ENCODE results near the gene TLCD3A. TPM values are rescaled to one million over a fixed set of nuclear protein-coding genes. Genes with fewer than 3 reads are reported as not detected.

The TLCD3A gene
- total and polyA plus RNA-seq, 10 of the 15 experiments (the other 5 are each of a cell fraction or from before 2014, with no cell fraction given) = 2.9 to 29.7 (median 17.8) TPM

DNA sequence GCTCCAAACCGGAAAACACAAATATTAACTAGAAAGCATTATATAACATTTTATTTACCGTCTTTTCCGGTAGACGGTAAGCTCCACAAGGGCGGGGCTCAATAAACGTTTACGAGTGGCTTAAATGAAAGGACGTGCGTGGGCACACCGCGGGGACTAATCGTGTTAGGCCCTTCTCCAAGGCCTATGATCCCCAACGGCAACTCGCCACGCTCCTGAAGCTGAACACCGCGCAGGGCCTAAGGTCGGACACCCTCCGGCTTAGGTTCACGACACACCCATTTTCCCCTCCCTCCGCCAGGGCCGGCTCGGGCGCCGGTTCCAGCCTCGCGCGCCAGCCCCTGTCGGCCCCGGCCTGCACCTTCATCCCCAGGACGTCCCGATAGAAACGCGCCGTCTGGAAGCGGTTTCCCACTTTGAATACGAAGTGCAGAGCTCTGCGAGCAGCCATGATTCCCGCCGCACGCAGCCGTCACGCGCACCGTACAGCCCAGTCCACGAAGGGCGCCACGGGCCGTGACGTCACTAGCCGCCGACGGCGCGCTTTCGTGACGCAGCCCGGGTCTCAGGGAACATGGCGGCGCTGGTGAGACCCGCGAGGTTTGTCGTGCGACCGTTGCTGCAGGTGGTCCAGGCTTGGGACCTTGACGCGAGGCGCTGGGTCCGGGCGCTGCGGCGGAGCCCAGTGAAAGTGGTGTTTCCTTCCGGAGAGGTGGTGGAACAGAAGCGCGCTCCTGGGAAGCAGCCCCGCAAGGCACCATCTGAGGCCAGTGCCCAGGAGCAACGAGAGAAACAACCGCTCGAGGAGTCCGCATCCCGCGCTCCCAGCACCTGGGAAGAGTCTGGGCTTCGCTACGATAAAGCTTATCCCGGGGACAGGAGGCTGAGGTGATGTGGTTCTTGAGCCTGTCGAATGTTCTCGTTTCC is 49.7 kb downstream of the TLCD3A start, which contains the start of the genes GLOD4 and MRM3 (continued):
- 0 out of 4 replicates have a peak, but pooled peaks of 1 of the 2 experiments have one; percentile 20 for TF ChIP-seq CEBPB (IDR thresholded peaks at IDR 0.05; ENCODE audit: borderline replicate concordance in 1 of 2, low read depth in 2 of 2, low read length in 2 of 2)
- no peak for TF ChIP-seq EZH2 (IDR thresholded peaks at IDR 0.05; ENCODE audit: borderline replicate concordance, control insufficient read depth, low read depth, low read length)
- TF ChIP-seq ZSCAN29 (IDR thresholded peaks at IDR 0.05) = no peak
- no peak for TF ChIP-seq SUPT20H (IDR thresholded peaks at IDR 0.05; ENCODE audit: borderline replicate concordance, control insufficient read depth, low read depth, low read length)
- peak; percentile 97 for TF ChIP-seq MXI1 (IDR thresholded peaks at IDR 0.05; ENCODE audit: low read depth, low read length)
- TF ChIP-seq TAF1 (IDR thresholded peaks at IDR 0.05; ENCODE audit: borderline replicate concordance, low read depth, low read length) = peak; percentile 92
- TF ChIP-seq FOS (IDR thresholded peaks at IDR 0.05; ENCODE audit: borderline replicate concordance, extremely low read depth, insufficient read length) = no peak
- peak; percentile 89 for TF ChIP-seq RELA (IDR thresholded peaks at IDR 0.05; ENCODE audit: borderline replicate concordance, partially characterized antibody)
- peak; percentile 60; the same call in 1 of the 2 replicates for TF ChIP-seq FOXK2 (IDR thresholded peaks at IDR 0.05)
- peak; percentile 100 for TF ChIP-seq CREM (IDR thresholded peaks at IDR 0.05; ENCODE audit: low read depth)
- TF ChIP-seq RUNX3 (IDR thresholded peaks at IDR 0.05; ENCODE audit: low read length) = peak; percentile 60
- TF ChIP-seq, protein P1, sequence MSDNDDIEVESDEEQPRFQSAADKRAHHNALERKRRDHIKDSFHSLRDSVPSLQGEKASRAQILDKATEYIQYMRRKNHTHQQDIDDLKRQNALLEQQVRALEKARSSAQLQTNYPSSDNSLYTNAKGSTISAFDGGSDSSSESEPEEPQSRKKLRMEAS (IDR thresholded peaks at IDR 0.05; ENCODE audit: low read depth, low read length) = peak; percentile 93
- no peak for TF ChIP-seq RAD21 (IDR thresholded peaks at IDR 0.05; ENCODE audit: insufficient read depth, low read depth, low read length)
- TF ChIP-seq SP1 (IDR thresholded peaks at IDR 0.05; ENCODE audit: low read depth, low read length) = peak; percentile 75
- TF ChIP-seq, protein P2, sequence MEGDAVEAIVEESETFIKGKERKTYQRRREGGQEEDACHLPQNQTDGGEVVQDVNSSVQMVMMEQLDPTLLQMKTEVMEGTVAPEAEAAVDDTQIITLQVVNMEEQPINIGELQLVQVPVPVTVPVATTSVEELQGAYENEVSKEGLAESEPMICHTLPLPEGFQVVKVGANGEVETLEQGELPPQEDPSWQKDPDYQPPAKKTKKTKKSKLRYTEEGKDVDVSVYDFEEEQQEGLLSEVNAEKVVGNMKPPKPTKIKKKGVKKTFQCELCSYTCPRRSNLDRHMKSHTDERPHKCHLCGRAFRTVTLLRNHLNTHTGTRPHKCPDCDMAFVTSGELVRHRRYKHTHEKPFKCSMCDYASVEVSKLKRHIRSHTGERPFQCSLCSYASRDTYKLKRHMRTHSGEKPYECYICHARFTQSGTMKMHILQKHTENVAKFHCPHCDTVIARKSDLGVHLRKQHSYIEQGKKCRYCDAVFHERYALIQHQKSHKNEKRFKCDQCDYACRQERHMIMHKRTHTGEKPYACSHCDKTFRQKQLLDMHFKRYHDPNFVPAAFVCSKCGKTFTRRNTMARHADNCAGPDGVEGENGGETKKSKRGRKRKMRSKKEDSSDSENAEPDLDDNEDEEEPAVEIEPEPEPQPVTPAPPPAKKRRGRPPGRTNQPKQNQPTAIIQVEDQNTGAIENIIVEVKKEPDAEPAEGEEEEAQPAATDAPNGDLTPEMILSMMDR (IDR thresholded peaks at IDR 0.05 in 2 of 3, conservative IDR thresholded peaks at IDR 0.05 in 1 of 3; ENCODE audit: control insufficient read depth in 2 of 3, extremely low read depth in 1 of 3, insufficient read depth in 1 of 3, low read depth in 3 of 3, low read length in 3 of 3) = peak in 2 of 3 experiments; percentile 11 to 16; a peak in 1 of 6 replicates
- TF ChIP-seq, protein P3, sequence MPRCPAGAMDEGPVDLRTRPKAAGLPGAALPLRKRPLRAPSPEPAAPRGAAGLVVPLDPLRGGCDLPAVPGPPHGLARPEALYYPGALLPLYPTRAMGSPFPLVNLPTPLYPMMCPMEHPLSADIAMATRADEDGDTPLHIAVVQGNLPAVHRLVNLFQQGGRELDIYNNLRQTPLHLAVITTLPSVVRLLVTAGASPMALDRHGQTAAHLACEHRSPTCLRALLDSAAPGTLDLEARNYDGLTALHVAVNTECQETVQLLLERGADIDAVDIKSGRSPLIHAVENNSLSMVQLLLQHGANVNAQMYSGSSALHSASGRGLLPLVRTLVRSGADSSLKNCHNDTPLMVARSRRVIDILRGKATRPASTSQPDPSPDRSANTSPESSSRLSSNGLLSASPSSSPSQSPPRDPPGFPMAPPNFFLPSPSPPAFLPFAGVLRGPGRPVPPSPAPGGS (IDR thresholded peaks at IDR 0.05; ENCODE audit: borderline replicate concordance, insufficient read depth, low read depth, low read length, poor library complexity, severe bottlenecking) = no peak
- no peak for TF ChIP-seq ZNF622 (IDR thresholded peaks at IDR 0.05)
- 0 out of 2 replicates have a peak, but pooled peaks have one; percentile 50 for TF ChIP-seq IRF4 (IDR thresholded peaks at IDR 0.05; ENCODE audit: low read depth, low read length)
- peak; percentile 88 for TF ChIP-seq ATF7 (IDR thresholded peaks at IDR 0.05; ENCODE audit: low read depth)
- no peak for TF ChIP-seq SREBF1 (IDR thresholded peaks at IDR 0.05; ENCODE audit: low read length)
- no peak; the same call in none of the 2 replicates for TF ChIP-seq SMAD5 (IDR thresholded peaks at IDR 0.05; ENCODE audit: low read depth)
- TF ChIP-seq, protein P4, sequence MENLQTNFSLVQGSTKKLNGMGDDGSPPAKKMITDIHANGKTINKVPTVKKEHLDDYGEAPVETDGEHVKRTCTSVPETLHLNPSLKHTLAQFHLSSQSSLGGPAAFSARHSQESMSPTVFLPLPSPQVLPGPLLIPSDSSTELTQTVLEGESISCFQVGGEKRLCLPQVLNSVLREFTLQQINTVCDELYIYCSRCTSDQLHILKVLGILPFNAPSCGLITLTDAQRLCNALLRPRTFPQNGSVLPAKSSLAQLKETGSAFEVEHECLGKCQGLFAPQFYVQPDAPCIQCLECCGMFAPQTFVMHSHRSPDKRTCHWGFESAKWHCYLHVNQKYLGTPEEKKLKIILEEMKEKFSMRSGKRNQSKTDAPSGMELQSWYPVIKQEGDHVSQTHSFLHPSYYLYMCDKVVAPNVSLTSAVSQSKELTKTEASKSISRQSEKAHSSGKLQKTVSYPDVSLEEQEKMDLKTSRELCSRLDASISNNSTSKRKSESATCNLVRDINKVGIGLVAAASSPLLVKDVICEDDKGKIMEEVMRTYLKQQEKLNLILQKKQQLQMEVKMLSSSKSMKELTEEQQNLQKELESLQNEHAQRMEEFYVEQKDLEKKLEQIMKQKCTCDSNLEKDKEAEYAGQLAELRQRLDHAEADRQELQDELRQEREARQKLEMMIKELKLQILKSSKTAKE (IDR thresholded peaks at IDR 0.05; ENCODE audit: low read depth, poor library complexity, severe bottlenecking) = no peak
- TF ChIP-seq TCF12 (IDR thresholded peaks at IDR 0.05; ENCODE audit: low read depth, low read length) = 0 out of 2 replicates have a peak, but pooled peaks have one; percentile 42
- TF ChIP-seq YBX1 (IDR thresholded peaks at IDR 0.05) = no peak
- TF ChIP-seq POLR2A (IDR thresholded peaks at IDR 0.05; ENCODE audit: low read depth, low read length) = peak; percentile 98
